ENCODE results near the gene FOXL2NB.
A peak's percentile ranks its signal among the peaks of the same experiment; 100 is the strongest.

Gene FOXL2NB

GRCh38 chr3:138947495-138948121 lies 591 bp downstream of the FOXL2NB start:
- DNase-seq, result no peak

- DNase-seq, result no peak
Measured at GRCh38 chr3:138948371-138949001, 1.5 kb downstream of the FOXL2NB start.

GRCh38 chr3:138949002-138949418 lies 2.0 kb downstream of the FOXL2NB start:
- no peak for DNase-seq

GRCh38 chr3:138949445-138950005 lies 2.5 kb downstream of the FOXL2NB start:
- DNase-seq, result no peak

- no peak for DNase-seq
Measured at GRCh38 chr3:138950006-138950644, 3.1 kb downstream of the FOXL2NB start.

- no peak for DNase-seq
Measured at GRCh38 chr3:138950701-138951100, 3.7 kb downstream of the FOXL2NB start.

- no peak for DNase-seq
Measured at GRCh38 chr3:138960417-138960852, 13.4 kb downstream of the FOXL2NB start.

- no peak for DNase-seq
Measured at GRCh38 chr3:138962854-138963560, 16.0 kb downstream of the FOXL2NB start.

- DNase-seq, result no peak
Measured at GRCh38 chr3:138964264-138964663, 17.2 kb downstream of the FOXL2NB start.

GRCh38 chr3:138964923-138965322 lies 17.9 kb downstream of the FOXL2NB start:
- no peak for DNase-seq

- no peak for DNase-seq
Measured at GRCh38 chr3:138971766-138972320, 24.8 kb downstream of the FOXL2NB start.

GRCh38 chr3:138972941-138973340 lies 25.9 kb downstream of the FOXL2NB start:
- no peak for DNase-seq

GRCh38 chr3:138974462-138974861 lies 27.4 kb downstream of the FOXL2NB start:
- DNase-seq, result peak; percentile 21

GRCh38 chr3:138975351-138975750 lies 28.3 kb downstream of the FOXL2NB start:
- no peak for DNase-seq

- DNase-seq, result no peak
Measured at GRCh38 chr3:138976047-138976446, 29.0 kb downstream of the FOXL2NB start.

- no peak for DNase-seq
Measured at GRCh38 chr3:138984816-138985215, 37.8 kb downstream of the FOXL2NB start.

GRCh38 chr3:138985932-138986331 lies 38.9 kb downstream of the FOXL2NB start:
- DNase-seq, result no peak

- DNase-seq, result no peak
Measured at GRCh38 chr3:138987181-138987580, 40.2 kb downstream of the FOXL2NB start.

GRCh38 chr3:138995706-138996105 lies 48.7 kb downstream of the FOXL2NB start:
- DNase-seq, result no peak

Data from MV-4-11 (cell line).